ENCODE results near the gene KIAA1549.

DNA sequence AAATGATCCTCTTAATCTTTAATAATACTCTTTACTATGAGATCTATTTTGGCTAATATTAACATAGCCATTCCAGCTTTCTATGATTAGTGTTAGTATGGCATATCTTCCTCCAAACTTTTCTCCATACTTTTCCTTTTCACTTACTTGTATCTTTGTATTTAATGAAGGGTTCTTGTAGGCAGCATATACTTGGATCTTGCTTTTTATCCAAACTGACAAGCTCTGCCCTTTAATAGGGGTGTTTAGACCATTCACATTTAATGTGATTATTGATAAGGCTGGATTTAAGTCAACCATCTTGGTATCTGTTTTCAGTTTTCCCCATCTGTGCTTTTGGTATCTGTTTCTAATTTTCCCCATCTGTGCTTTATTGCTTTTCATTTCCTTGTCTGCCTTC, 123.5 kb downstream of the KIAA1549 start:
- TF ChIP-seq ZSCAN29 (IDR thresholded peaks at IDR 0.05) (no peak), POLR2A (IDR thresholded peaks at IDR 0.05; ENCODE audit: low read depth, low read length) (no peak), MYC (IDR thresholded peaks at IDR 0.05; ENCODE audit: insufficient read depth, insufficient read length, insufficient replicate concordance, low read length, severe bottlenecking) (no peak), PAX8 (IDR thresholded peaks at IDR 0.05) (no peak), RFX5 (IDR thresholded peaks at IDR 0.05; ENCODE audit: low read depth, low read length) (no peak), EGR1 (IDR thresholded peaks at IDR 0.05; ENCODE audit: borderline replicate concordance in 1 of 2, low read depth in 2 of 2, low read length in 2 of 2) (no peak), ELK1 (IDR thresholded peaks at IDR 0.05; ENCODE audit: low read depth, low read length) (no peak), GATAD2B (conservative IDR thresholded peaks at IDR 0.05; ENCODE audit: low read depth) (no peak), TCF12 (IDR thresholded peaks at IDR 0.05; ENCODE audit: low read depth, low read length) (no peak), NFYB (IDR thresholded peaks at IDR 0.05; ENCODE audit: insufficient read depth, low read depth, low read length) (no peak)
- TF ChIP-seq, protein P1, sequence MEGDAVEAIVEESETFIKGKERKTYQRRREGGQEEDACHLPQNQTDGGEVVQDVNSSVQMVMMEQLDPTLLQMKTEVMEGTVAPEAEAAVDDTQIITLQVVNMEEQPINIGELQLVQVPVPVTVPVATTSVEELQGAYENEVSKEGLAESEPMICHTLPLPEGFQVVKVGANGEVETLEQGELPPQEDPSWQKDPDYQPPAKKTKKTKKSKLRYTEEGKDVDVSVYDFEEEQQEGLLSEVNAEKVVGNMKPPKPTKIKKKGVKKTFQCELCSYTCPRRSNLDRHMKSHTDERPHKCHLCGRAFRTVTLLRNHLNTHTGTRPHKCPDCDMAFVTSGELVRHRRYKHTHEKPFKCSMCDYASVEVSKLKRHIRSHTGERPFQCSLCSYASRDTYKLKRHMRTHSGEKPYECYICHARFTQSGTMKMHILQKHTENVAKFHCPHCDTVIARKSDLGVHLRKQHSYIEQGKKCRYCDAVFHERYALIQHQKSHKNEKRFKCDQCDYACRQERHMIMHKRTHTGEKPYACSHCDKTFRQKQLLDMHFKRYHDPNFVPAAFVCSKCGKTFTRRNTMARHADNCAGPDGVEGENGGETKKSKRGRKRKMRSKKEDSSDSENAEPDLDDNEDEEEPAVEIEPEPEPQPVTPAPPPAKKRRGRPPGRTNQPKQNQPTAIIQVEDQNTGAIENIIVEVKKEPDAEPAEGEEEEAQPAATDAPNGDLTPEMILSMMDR (IDR thresholded peaks at IDR 0.05 in 2 of 3, conservative IDR thresholded peaks at IDR 0.05 in 1 of 3; ENCODE audit: control insufficient read depth in 2 of 3, extremely low read depth in 1 of 3, insufficient read depth in 1 of 3, low read depth in 3 of 3, low read length in 3 of 3): no peak
- TF ChIP-seq, protein P2, sequence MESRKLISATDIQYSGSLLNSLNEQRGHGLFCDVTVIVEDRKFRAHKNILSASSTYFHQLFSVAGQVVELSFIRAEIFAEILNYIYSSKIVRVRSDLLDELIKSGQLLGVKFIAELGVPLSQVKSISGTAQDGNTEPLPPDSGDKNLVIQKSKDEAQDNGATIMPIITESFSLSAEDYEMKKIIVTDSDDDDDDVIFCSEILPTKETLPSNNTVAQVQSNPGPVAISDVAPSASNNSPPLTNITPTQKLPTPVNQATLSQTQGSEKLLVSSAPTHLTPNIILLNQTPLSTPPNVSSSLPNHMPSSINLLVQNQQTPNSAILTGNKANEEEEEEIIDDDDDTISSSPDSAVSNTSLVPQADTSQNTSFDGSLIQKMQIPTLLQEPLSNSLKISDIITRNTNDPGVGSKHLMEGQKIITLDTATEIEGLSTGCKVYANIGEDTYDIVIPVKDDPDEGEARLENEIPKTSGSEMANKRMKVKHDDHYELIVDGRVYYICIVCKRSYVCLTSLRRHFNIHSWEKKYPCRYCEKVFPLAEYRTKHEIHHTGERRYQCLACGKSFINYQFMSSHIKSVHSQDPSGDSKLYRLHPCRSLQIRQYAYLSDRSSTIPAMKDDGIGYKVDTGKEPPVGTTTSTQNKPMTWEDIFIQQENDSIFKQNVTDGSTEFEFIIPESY (IDR thresholded peaks at IDR 0.05): no peak
